ENCODE measurements around the gene LMCD1.
A peak's percentile ranks its signal among the peaks of the same experiment; 100 is the strongest.

The LMCD1 gene

DNA sequence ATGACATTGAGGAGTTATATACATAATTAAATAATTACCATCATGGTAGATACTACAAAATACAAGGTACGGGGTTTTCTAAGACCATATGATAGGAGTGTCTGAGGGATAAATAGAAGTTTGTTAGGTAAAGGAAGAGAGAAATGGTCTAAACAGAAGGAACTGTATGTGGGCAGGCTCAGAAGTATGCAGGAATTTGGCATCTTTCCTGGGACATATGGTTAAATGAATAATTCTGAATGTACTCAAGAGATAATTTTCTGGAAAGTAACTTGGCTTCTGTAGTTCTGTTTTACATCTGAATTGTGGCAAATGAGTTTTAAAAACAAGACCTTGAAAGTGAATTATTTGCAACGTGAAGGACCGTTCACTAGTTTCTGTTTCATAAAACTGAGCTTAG, 17.5 kb downstream of the LMCD1 start:
- TF ChIP-seq, protein P1, sequence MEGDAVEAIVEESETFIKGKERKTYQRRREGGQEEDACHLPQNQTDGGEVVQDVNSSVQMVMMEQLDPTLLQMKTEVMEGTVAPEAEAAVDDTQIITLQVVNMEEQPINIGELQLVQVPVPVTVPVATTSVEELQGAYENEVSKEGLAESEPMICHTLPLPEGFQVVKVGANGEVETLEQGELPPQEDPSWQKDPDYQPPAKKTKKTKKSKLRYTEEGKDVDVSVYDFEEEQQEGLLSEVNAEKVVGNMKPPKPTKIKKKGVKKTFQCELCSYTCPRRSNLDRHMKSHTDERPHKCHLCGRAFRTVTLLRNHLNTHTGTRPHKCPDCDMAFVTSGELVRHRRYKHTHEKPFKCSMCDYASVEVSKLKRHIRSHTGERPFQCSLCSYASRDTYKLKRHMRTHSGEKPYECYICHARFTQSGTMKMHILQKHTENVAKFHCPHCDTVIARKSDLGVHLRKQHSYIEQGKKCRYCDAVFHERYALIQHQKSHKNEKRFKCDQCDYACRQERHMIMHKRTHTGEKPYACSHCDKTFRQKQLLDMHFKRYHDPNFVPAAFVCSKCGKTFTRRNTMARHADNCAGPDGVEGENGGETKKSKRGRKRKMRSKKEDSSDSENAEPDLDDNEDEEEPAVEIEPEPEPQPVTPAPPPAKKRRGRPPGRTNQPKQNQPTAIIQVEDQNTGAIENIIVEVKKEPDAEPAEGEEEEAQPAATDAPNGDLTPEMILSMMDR (conservative IDR thresholded peaks at IDR 0.05; ENCODE audit: control insufficient read depth, insufficient read depth, low read depth, low read length): no peak
- no peak overlapping the region for H3K4me3 ChIP-seq (ENCODE audit: control insufficient read depth, low read depth, low read length)
- DNase-seq (ENCODE audit: low read depth): peak; percentile 93

DNA sequence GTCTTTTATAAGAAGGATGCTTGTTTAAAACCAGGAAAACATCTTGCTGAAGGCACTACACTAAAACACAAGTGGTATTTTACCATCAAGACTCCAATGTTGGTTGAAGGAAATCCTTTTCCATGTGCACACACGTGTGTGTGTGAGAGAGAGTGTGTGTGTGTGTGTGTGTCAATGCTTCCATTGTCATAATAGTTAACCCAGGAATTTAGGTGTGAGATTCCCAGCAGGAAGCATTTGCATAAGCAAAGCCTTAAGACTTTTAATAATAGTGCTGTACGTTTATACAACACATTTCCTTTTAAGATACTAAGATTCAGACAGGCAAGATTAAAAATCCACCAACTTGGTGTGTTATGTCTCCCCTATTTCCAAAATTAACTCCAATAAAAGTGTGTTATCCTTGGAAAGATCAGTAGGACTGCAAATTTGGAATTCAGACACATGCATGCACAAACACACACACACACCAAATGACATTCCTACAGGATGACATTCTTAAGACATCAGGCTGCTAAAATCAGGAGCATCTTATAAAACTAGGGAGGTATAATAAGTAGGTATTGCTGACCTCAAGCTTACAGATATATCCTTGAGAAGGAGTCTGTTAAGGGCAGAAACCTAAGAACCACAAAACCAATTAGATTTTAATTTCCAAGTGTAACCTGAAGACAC, 18.3 kb downstream of the LMCD1 start:
- TF ChIP-seq, protein P1 (conservative IDR thresholded peaks at IDR 0.05; ENCODE audit: control insufficient read depth, insufficient read depth, low read depth, low read length): no peak
- DNase-seq (ENCODE audit: low read depth): no peak
- H3K4me3 ChIP-seq (ENCODE audit: control insufficient read depth, low read depth, low read length): no peak overlapping the region

DNA sequence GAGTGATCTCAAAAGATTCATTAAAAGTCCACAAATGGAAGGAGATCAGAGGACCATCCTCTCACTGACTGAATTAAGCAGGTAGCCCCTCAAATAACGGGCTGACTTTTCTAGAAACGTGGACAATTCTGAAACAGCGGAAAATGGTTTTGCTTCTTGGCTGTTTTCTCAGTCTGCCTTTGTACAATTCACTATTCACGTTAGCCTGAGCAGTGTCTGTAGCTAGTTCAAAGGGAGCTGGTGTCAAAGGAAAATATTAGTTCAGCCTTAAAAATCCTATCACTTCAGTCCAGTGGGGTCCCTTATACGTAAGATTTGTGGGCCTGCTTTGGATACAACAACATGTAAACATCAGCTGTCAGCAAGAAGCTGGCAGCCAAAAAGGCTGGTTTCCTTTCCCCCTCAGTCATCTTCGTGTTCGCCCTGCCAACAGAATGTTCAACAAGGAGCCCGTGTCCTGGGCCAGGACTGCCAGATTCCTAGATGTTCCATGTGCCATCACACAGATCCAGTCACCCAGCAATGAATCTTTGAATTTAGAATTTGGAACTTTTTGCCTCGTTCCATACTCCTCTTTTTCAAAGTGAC, 19.3 kb downstream of the LMCD1 start:
- no peak for DNase-seq (ENCODE audit: low read depth)
- H3K4me3 ChIP-seq (ENCODE audit: control insufficient read depth, low read depth, low read length): no peak overlapping the region
- TF ChIP-seq, protein P1 (conservative IDR thresholded peaks at IDR 0.05; ENCODE audit: control insufficient read depth, insufficient read depth, low read depth, low read length): no peak

DNA sequence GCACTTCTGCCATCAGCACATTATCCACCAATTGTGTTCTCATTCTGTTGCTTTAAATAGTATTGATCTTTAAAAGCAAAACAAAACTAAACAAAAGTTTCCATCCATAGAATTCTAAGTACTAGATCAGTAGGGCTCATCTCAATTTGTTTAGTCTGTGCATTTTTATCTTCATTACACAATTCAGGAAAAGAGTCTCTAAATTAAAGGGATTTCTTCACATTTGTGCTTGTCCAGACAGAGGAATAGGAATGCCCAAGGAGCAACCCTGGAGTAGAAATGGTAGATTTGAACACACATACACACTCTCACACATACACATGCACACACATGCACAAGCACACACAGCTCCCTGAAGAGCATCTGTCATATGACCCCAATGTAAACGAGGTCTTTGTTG, 21.4 kb downstream of the LMCD1 start:
- no peak for DNase-seq (ENCODE audit: low read depth)
- TF ChIP-seq, protein P1 (conservative IDR thresholded peaks at IDR 0.05; ENCODE audit: control insufficient read depth, insufficient read depth, low read depth, low read length): no peak
- no peak overlapping the region for H3K4me3 ChIP-seq (ENCODE audit: control insufficient read depth, low read depth, low read length)

DNA sequence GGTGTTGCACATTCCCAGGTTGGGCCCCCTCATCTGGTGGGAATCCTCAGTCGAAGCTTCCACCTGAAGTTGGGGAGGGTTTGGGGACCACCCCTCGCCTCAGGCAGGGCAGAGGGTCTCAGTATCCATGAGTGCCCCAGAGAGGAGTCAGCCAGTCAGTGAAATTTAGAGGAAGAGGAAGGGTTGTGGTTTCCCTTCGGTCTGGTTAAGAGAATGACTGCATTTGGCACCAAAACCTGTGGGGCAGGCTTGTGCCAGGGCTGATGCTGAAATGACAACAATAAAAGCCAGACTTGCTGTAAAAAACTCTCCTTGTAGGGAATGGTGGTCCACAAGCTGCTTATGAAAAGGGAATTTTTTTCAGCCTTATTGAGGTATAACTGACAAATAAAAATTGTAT, 22.6 kb downstream of the LMCD1 start:
- no peak for DNase-seq (ENCODE audit: low read depth)
- TF ChIP-seq, protein P1 (conservative IDR thresholded peaks at IDR 0.05; ENCODE audit: control insufficient read depth, insufficient read depth, low read depth, low read length): no peak
- no peak overlapping the region for H3K4me3 ChIP-seq (ENCODE audit: control insufficient read depth, low read depth, low read length)

DNA sequence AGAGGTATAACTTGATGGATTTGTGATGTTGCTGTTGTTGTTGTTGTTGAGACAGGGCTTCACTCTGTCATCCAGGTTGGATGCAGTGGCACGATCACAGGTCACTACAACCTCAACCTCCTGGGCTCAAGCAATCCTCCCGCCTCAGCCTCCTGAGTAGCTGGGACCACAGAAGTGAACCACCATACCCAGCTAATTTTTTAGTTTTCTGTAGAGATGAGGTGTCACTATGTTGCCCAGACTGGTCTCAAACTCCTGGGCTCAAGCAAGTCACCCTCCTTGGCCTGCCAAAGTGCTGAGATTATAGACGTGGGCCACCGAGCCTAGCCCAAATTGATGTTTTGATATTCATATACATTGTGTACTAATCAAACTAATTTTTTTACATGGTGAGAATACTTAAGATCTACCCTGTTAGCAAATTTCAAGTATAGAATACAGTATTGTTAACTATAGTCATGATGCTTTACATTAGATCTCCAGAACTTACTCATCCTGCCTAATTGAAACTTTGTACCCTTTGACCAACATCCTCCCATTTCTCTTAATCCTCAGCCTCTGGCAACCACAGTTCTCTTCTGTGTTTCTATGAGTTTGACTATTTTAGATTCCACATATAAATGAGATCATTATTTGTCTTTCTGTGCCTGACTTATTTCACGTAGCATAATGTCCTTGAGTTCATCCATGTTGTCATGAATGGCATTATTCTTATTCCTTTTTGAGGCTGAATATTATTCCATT, 23.2 kb downstream of the LMCD1 start:
- DNase-seq (ENCODE audit: low read depth): no peak
- H3K4me3 ChIP-seq (ENCODE audit: control insufficient read depth, low read depth, low read length): no peak overlapping the region
- TF ChIP-seq, protein P1 (conservative IDR thresholded peaks at IDR 0.05; ENCODE audit: control insufficient read depth, insufficient read depth, low read depth, low read length): no peak
